Activated CD8-positive, alpha-beta memory T cell treated with anti-CD3 and anti-CD28 coated beads, Interleukin-2, amount 50 U/mL, for 48 hours (primary cell): ENCODE data around the gene SLC16A7.
"Not testable (repeated sequence)": the region's sequence is repeated elsewhere in the genome, so short reads cannot be mapped to it uniquely, and the experiment has no call there.

Experiments
- DNase-seq: peaks from one replicate; pipeline ENCODE4 v3.0.0-alpha.2; 2020

Gene SLC16A7

GRCh38 chr12:59742841-59743240, 147.0 kb downstream of the SLC16A7 start:
- DNase-seq: no peak

DNA sequence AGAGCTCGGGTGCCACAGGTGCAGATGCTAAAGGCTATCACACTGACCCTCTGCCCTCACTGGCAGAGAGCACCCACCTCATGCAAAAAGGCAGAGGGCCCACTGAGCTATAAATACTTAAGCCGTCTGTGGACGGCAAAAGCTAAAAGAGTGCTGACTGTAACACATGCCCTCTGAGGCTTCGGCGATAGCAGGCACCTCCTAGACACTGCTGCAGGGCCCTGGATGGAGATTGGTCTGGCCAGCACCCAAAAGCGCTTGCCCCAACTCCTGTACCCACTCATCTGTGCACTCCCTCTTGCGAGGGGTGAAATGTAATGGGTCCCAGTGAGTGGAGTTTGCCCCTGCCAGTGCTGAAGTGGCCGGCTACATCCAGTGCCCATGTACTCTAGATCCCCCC, 148.7 kb downstream of the SLC16A7 start:
- DNase-seq: no peak

GRCh38 chr12:59751091-59751490, 155.3 kb downstream of the SLC16A7 start:
- not testable (repeated sequence) for DNase-seq

- DNase-seq: no peak
These were observed 165.7 kb downstream of the SLC16A7 start for GRCh38 chr12:59761542-59761941.

DNA sequence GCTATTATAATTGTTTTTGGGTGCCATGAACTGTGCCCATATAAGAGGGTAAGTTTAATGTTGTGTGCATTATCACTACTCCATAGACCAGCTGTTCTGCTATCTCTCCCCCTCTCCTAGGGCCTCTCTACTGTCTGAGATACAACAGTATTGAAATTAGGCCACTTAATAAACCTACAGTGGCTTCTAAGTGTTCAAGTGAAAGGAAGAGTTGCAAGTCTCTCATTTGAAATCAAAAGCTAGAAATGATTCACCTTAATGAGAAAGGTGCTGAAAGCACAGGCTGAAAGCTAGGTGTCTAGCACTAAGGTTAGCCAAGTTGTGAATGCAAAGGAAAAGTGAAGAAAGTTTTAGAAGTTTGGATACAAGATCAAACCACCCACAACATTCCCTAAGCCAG, 168.0 kb downstream of the SLC16A7 start:
- DNase-seq: no peak

DNA sequence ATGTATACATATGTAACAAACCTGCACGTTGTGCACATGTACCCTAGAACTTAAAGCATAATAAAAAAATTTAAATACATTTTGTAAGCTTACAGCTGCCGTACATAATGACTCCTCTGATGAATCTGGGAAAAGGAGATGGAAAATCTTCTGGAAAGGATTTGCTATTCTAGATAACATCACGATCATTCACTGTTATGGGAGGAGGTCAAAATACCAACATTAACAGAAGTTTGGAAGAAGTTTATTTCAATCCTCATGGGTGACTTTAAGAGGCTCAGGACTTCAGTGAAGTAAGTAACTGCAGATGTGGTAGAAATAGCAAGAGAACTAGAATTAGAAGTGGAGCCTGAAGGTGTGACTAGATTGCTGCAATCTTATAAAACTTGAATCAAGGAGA, 172.2 kb downstream of the SLC16A7 start:
- no peak for DNase-seq

DNA sequence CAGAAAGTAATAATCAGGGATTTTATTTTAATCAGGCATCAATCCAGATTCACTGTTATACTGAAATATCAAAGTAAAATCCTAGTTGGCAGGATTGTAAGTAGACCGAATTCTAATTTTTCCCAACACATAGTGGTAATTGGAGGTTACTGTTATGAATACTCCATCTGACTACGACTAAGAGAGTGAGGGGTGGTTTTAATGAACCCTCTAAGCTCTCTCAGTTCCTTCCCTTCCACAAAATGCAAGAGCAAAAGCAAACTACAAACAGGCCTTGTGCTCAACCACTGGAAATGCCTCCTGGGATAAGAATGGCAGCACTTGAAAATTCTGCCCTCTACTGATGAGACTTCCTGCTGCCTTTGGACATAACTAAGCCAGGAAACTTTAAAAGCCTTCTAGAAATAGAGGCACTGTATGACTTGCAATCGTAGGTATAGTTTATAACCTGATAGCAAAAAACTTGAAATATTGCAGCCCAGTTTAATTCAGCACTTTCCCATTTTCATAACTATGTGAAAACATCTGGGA, 184.8 kb downstream of the SLC16A7 start:
- DNase-seq: no peak

- DNase-seq: no peak
These were observed 191.8 kb downstream of the SLC16A7 start for GRCh38 chr12:59787610-59788009.

DNA sequence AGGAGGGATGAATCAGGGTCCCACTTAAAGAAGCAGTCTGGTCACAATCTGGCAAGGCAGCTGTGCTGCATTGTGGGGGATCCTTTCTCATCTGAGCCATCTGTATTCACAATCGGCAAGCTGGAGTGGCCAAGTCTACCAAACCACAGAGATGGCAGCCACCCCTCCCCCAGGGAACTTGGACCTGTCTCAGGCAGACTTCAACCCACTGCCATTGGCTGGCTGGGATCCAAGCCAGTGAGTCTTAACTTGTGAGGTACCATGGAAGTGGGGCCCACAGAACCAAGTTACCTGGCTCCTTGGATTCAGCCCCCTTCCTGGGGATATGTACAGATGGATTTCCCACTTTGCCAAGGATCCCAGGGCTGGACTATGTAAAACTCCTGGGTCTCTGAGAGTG, 196.8 kb downstream of the SLC16A7 start:
- DNase-seq: no peak

DNA sequence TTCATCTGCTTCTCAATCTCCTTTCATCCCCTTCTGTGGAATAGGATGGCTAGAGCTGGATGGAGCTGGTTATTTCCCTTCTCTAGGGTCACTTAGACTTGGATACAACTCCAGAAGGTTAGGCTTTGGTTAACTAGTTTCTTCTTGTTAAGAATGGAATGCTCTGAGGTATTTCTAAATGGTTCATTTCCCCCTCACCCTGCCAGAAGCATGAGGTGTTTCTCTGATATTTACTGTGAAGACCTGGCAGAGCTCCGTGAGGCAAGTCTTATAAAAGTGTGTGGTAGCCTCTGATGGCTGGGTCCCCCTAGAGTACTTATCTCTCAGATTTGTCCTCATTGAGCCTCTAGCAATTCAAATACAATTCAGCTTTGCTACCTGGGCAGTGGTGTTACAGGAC, 207.9 kb downstream of the SLC16A7 start:
- DNase-seq: no peak

GRCh38 chr12:59808317-59808910, 212.6 kb downstream of the SLC16A7 start:
- DNase-seq: no peak

- no peak for DNase-seq
These were observed 216.2 kb downstream of the SLC16A7 start for GRCh38 chr12:59811991-59812390.

DNA sequence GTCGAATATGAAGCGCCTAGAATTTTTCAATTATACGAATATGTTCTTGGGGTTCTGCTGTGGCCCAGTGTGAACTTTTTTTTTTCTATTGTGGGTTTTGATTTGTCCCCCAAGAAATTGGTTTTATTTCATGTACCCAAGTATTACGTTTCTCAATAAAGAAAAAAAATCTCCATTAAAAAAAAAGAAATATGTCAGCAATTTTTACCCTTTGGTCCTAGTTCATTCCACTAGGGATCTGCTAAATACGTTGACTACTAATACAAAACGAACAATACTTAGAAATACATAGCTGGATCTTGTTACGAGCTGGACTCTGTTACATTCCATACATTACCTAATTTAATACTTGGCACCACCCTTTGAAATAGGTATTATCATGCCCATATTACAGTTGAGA, 216.9 kb downstream of the SLC16A7 start:
- DNase-seq: no peak

DNA sequence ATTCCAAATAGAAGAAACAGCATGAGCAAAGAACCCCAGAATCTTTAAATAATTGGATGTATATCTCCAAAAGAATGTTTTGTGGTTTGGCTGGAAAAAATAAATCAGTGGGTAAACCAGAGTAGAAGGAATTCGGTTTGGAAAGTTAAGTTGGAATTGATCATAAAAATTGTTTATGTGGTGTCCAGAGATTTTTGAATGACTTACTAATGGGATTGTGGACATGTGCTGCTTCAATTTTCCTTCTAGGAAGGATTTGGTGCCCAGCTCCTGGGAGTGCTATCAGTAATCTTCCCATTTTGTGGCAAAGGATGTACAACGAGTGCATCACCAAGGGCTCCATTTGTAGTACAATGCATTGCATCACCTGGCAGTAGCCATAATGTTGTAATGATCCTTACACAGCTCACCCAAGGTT, 224.8 kb downstream of the SLC16A7 start:
- no peak for DNase-seq

DNA sequence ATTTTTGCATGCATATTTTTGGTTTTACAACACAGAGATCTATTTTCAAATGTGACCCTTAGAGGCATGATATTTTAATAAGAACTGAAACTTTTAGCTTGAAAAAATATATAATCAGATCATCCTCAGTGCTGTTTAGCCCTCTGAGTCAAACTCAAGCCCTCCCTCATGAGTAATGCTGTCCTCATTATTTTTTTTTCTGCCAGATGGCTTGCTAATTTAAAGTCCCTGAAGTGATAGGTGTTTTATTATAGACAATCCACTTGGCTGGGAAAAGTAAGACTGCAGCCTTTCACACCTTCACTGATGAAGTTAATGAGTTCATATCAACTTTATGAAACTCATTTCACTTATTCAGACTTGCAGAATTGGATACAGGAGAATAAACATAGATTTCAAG, 227.7 kb downstream of the SLC16A7 start:
- no peak for DNase-seq

- no peak for DNase-seq
These were observed 231.9 kb downstream of the SLC16A7 start for GRCh38 chr12:59827767-59828166.

DNA sequence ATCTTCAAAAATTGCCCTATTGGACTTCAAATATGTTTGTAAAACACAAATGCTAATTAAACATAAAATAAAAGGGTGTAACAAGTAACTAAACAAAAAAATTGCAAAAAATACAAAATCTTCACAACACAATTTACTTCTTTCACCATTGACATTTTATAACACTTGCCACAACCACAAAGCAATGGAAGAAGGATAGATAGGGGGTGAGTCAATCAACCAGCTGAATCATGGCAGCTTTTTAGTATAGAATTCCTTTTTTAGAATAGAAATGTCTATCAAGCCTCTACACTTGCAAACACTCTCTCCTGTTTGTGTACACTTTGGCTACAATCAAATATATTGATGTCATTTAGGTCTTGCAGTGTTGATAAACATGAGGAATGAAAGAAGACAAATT, 232.7 kb downstream of the SLC16A7 start:
- no peak for DNase-seq

GRCh38 chr12:59833408-59833807, 237.6 kb downstream of the SLC16A7 start:
- no peak for DNase-seq

DNA sequence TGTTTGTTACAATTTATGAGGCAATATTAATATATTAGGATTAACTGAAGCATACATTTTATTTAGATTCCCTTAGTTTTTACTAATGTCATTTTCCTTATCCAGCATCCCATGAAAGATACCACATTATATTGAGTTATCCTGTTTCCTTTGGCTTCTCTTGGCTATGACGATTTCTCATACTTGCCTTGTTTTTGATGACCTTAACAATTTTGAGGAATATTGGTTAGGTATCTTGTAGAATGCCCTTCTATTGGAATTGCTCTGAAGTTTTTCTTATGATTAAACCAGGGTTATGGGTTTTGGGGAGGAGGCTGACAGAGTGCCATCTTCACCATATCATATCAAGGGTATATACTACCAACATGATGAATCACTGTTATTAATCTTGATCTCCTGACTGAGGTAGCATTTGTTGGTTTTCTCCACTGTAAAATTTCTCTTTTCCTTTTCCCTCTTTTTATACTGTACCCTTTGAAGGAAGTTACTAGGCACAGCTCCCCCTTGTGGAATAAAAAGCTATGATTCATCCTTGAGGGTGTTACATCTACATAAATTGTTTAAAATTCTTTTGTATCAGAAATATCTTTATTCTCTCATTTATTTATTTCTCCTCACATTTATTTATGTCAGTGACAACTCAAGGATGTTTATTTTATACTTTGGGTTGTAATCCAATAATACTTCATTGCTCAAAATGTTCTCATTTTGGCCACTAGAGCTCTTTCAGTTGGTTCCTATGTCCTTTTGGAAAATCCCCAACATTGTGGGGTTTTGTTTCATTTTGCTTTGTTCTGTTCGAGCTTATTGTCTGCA, 239.0 kb downstream of the SLC16A7 start:
- no peak for DNase-seq
